HL-60 (cell line): Measurements from ENCODE around the gene PTBP1.

Experiments used
- DNase-seq, 2 experiments: peaks; one replicate each; pipeline ENCODE4 v3.0.0-alpha.2; 2010 to 2020; ENCODE audit warnings: low read depth in 1 of 2, low spot score in 1 of 2
- H3K27ac ChIP-seq: fragments of 250-450 bp; sonication (Bioruptor Pico); replicated peaks from 2 replicates; pipeline ENCODE4 v1.5.1; 2020; ENCODE audit warnings: mild to moderate bottlenecking, moderate library complexity
- H3K27me3 ChIP-seq: fragments of 250-450 bp; sonication (Bioruptor Pico); 2 replicates; pipeline ENCODE4 v1.5.1; 2021; ENCODE audit warnings: mild to moderate bottlenecking, moderate library complexity; ENCODE audit not compliant: insufficient read depth, poor library complexity, severe bottlenecking
- H3K4me3 ChIP-seq: replicated peaks from 2 replicates; pipeline ENCODE4 v1.5.1; 2011; ENCODE audit warnings: mild to moderate bottlenecking, control low read depth, low read length; ENCODE audit not compliant: insufficient read depth
- CTCF ChIP-seq: IDR thresholded peaks from one replicate; pipeline ENCODE4 v1.5.1; 2011; ENCODE audit warnings: low read length, control low read depth, inconsistent platforms; ENCODE audit not compliant: insufficient read depth
- GABPA ChIP-seq: IDR thresholded peaks from 2 replicates; pipeline ENCODE4 v1.6.1; 2012; ENCODE audit warnings: low read depth
- POLR2AphosphoS5 ChIP-seq: IDR thresholded peaks from 2 replicates; pipeline ENCODE4 v1.6.1; 2012; ENCODE audit warnings: low read depth
- REST ChIP-seq: IDR thresholded peaks from 2 replicates; pipeline ENCODE4 v1.6.1; 2012; ENCODE audit warnings: low read depth; ENCODE audit not compliant: insufficient replicate concordance
- SPI1 ChIP-seq: IDR thresholded peaks from 2 replicates; pipeline ENCODE4 v1.6.1; 2012; ENCODE audit warnings: low read depth, mild to moderate bottlenecking, borderline replicate concordance

Gene PTBP1

GRCh38 chr19:769616-770015 lies 27.6 kb upstream of the PTBP1 start:
- Histone ChIP-seq H3K4me3 (no peak overlapping the region), H3K27me3 (no peaks in the 10 kb centered on the region), H3K27ac (no peak overlapping the region)
- DNase-seq = no peak
- TF ChIP-seq REST (no peak), GABPA (no peak), POLR2AphosphoS5 (no peak), CTCF (no peak), SPI1 (no peak)

DNA sequence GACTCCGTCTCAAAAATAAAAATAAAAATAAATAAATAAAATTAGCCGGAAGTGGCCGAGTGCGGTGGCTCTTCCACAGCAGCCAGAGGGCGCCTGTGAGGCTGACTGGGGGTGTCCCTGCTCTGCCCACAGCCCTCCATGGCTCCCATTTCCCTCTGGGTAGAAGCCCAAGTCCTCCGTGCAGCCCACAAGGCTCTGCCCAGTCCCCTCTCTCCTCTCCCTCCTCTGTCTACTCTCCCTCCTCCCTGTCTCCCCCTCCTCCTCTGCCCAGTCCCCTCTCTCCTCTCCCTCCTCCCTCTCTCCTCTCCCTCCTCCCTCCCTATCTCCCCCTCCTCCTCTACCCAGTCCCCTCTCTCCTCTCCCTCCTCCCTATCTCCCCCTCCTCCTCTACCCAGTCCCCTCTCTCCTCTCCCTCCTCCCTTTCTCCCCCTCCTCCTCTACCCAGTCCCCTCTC lies 25.9 kb upstream of the PTBP1 start:
- no peak overlapping the region for H3K4me3 ChIP-seq
- TF ChIP-seq REST (no peak), CTCF (peak; percentile 13)
- H3K27me3 ChIP-seq = no peaks in the 10 kb centered on the region
- peak in 1 of 2 experiments; percentile 59 for DNase-seq
- no peak overlapping the region for H3K27ac ChIP-seq

- no peak overlapping the region for H3K27ac ChIP-seq
- H3K27me3 ChIP-seq = no peaks in the 10 kb centered on the region
- H3K4me3 ChIP-seq = no peak overlapping the region
- TF ChIP-seq GABPA (no peak), POLR2AphosphoS5 (no peak), REST (no peak), SPI1 (no peak), CTCF (no peak)
- no peak for DNase-seq
Observed at GRCh38 chr19:772063-772462, 25.2 kb upstream of the PTBP1 start.
